ENCODE measurements around the gene VMP1. TPM values are rescaled to one million over a fixed set of nuclear protein-coding genes. Genes with fewer than 3 reads are reported as not detected.

Gene VMP1
- total and polyA plus RNA-seq, 2 of the 13 experiments (the other 11 are each of a cell fraction or from before 2014, with no cell fraction given), result 186 to 271 TPM

GRCh38 chr17:59842901-59843652 is 135.6 kb downstream of the VMP1 start (continued):
- TF ChIP-seq DMTF1 (CRISPR knock-in tag; IDR thresholded peaks at IDR 0.05) (0 out of 2 replicates have a peak, but pooled peaks have one; percentile 15), ZNF577 (CRISPR knock-in tag; IDR thresholded peaks at IDR 0.05; ENCODE audit: borderline replicate concordance, low read depth) (0 out of 2 replicates have a peak, but pooled peaks have one; percentile 85), TCF7 (IDR thresholded peaks at IDR 0.05; ENCODE audit: low read depth) (no peak), TBX2 (CRISPR knock-in tag; IDR thresholded peaks at IDR 0.05; ENCODE audit: borderline replicate concordance) (peak; percentile 66), HINFP (CRISPR knock-in tag; IDR thresholded peaks at IDR 0.05; ENCODE audit: low read depth) (no peak; the same call in 1 of the 2 replicates), THRA (CRISPR knock-in tag; IDR thresholded peaks at IDR 0.05; ENCODE audit: borderline replicate concordance) (peak; percentile 68), RXRB (CRISPR knock-in tag; IDR thresholded peaks at IDR 0.05; ENCODE audit: borderline replicate concordance) (peak; percentile 48; the same call in 1 of the 2 replicates), NR2F1 (CRISPR knock-in tag; IDR thresholded peaks at IDR 0.05) (peak in 1 of 2 experiments; percentile 49; a peak in 1 of 4 replicates), ZNF724P (CRISPR knock-in tag; IDR thresholded peaks at IDR 0.05; ENCODE audit: borderline replicate concordance) (no peak; the same call in none of the 2 replicates), RFX3 (CRISPR knock-in tag; IDR thresholded peaks at IDR 0.05) (peak; percentile 40; the same call in 1 of the 2 replicates), MATR3 (CRISPR knock-in tag; IDR thresholded peaks at IDR 0.05) (no peak), ZNF30 (CRISPR knock-in tag; IDR thresholded peaks at IDR 0.05) (no peak), NCOR1 (IDR thresholded peaks at IDR 0.05; ENCODE audit: borderline replicate concordance, low read length) (peak; percentile 42; the same call in 1 of the 2 replicates), AFF4 (CRISPR knock-in tag; IDR thresholded peaks at IDR 0.05) (peak; percentile 95), FOSL1 (CRISPR knock-in tag; IDR thresholded peaks at IDR 0.05; ENCODE audit: borderline replicate concordance) (no peak), ZNF12 (CRISPR knock-in tag; IDR thresholded peaks at IDR 0.05) (no peak), SNAI1 (CRISPR knock-in tag; IDR thresholded peaks at IDR 0.05; ENCODE audit: borderline replicate concordance) (peak; percentile 17; the same call in 1 of the 2 replicates), ZNF501 (CRISPR knock-in tag; IDR thresholded peaks at IDR 0.05) (no peak), RBM39 (IDR thresholded peaks at IDR 0.05; ENCODE audit: low read depth, low read length, poor library complexity, severe bottlenecking) (no peak)
